ENCODE results near the gene VIM.

VIM gene

DNA sequence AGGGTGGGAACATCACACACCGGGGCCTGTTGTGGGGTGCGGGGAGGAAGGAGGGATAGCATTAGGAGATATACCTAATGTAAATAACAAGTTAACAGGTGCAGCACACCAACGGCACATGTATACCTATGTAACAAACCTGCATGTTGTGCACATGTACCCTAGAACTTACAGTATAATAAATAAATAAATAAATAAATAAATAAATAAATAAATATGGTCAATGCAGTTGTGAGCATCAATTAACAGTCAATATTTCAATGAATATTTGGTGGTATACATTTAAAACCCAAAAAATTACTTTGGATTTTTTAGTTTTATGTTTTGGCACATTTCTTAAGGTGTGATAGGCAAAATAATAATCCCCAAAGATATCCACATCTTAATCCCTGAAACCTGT is 42.2 kb upstream of the VIM start:
- Histone ChIP-seq H3K36me3 (no peaks in the 10 kb centered on the region), H3K27me3 (no peaks in the 10 kb centered on the region), H3K9me3 (no peaks in the 10 kb centered on the region), H3K27ac (no peak overlapping the region), H3K4me3 (ENCODE audit: low read depth in 1 of 2, low read length in 1 of 2) (no peak overlapping the region), H3K4me1 (ENCODE audit: control insufficient read depth in 1 of 2, insufficient read depth in 1 of 2, low read depth in 1 of 2, low read length in 1 of 2) (no peaks in the 10 kb centered on the region)
- TF ChIP-seq, protein P1, sequence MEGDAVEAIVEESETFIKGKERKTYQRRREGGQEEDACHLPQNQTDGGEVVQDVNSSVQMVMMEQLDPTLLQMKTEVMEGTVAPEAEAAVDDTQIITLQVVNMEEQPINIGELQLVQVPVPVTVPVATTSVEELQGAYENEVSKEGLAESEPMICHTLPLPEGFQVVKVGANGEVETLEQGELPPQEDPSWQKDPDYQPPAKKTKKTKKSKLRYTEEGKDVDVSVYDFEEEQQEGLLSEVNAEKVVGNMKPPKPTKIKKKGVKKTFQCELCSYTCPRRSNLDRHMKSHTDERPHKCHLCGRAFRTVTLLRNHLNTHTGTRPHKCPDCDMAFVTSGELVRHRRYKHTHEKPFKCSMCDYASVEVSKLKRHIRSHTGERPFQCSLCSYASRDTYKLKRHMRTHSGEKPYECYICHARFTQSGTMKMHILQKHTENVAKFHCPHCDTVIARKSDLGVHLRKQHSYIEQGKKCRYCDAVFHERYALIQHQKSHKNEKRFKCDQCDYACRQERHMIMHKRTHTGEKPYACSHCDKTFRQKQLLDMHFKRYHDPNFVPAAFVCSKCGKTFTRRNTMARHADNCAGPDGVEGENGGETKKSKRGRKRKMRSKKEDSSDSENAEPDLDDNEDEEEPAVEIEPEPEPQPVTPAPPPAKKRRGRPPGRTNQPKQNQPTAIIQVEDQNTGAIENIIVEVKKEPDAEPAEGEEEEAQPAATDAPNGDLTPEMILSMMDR (IDR thresholded peaks at IDR 0.05) = no peak

DNA sequence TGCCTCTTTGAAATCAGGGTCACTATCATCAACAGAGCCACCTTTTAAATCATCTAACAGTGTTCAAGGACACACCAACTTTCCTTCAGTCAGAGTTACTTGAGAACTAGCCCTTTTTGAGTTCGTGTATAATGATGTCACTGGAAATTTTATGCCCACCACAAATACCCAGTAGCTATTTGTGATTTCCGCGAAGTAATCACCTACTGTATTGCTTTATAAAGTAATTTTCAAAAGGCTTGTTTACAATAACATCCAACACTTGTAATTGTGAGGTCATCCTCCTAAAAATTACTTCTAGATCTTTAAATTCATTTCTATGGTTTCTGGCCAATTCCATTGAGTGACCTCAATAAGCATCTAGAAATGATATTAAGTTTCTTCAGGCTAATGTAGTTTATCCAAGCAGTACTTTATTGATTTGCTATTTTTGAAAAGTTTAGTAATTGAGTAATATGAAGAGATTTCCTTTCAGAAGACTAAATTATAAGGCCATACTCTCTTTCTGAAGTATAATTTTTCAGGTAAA is 39.3 kb upstream of the VIM start:
- Histone ChIP-seq H3K27ac (no peak overlapping the region), H3K9me3 (no peaks in the 10 kb centered on the region)
- TF ChIP-seq, protein P1 (IDR thresholded peaks at IDR 0.05) = no peak

DNA sequence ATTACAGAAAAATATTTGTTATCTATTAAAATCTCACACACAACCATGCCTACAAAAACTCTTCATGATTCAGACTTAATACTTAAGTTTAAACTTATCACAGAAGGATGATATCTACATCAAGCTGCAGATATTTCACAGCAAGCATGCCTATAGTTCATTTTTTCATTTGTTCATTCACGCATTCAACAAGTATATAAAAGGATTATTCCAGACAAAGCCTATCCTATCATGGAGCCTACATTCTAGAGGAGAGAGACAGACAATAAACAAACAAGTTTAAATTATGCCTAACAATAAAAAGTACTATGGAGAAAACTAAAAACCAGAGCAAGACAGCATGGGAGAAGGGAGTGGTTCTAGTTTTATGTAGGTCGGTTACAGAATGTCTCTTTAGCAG is 37.4 kb upstream of the VIM start:
- TF ChIP-seq, protein P1 (IDR thresholded peaks at IDR 0.05) = no peak
- no peaks in the 10 kb centered on the region for H3K27me3 ChIP-seq
- H3K9me3 ChIP-seq = no peaks in the 10 kb centered on the region
- H3K36me3 ChIP-seq = no peaks in the 10 kb centered on the region
- H3K27ac ChIP-seq = no peak overlapping the region
- no peaks in the 10 kb centered on the region for H3K4me1 ChIP-seq (ENCODE audit: control insufficient read depth in 1 of 2, insufficient read depth in 1 of 2, low read depth in 1 of 2, low read length in 1 of 2)
- no peak overlapping the region for H3K4me3 ChIP-seq (ENCODE audit: low read depth in 1 of 2, low read length in 1 of 2)

More for the DNA sequence above, 39.3 kb upstream of the VIM start:
- Histone ChIP-seq H3K4me1 (ENCODE audit: control insufficient read depth in 1 of 2, insufficient read depth in 1 of 2, low read depth in 1 of 2, low read length in 1 of 2) (no peaks in the 10 kb centered on the region), H3K4me3 (ENCODE audit: low read depth in 1 of 2, low read length in 1 of 2) (no peak overlapping the region), H3K27me3 (no peaks in the 10 kb centered on the region), H3K36me3 (no peaks in the 10 kb centered on the region)

DNA sequence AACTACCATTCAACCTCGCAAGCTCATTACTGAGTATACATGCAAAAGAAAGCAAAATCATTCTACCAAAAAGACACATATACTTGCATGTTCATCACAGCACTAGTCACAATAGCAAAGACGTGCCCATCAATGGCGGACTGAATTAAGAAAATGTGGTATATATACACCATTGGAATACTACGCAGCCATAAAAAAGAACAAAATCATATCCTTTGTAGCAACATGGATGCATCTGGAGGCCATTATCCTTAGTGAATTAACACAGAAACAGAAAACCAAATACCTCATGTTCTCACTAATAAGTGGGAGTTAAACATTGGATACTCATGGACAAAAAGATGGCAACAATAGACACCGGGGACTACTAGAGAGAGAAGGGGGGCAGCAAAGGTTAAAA is 33.0 kb upstream of the VIM start:
- Histone ChIP-seq H3K4me3 (ENCODE audit: low read depth in 1 of 2, low read length in 1 of 2) (no peak overlapping the region), H3K27me3 (no peaks in the 10 kb centered on the region), H3K4me1 (ENCODE audit: control insufficient read depth in 1 of 2, insufficient read depth in 1 of 2, low read depth in 1 of 2, low read length in 1 of 2) (peaks cover 2 to 3% of the 10 kb centered on the region in 2 experiments), H3K9me3 (no peaks in the 10 kb centered on the region), H3K36me3 (no peaks in the 10 kb centered on the region), H3K27ac (no peak overlapping the region)
- TF ChIP-seq, protein P1 (IDR thresholded peaks at IDR 0.05) = no peak

DNA sequence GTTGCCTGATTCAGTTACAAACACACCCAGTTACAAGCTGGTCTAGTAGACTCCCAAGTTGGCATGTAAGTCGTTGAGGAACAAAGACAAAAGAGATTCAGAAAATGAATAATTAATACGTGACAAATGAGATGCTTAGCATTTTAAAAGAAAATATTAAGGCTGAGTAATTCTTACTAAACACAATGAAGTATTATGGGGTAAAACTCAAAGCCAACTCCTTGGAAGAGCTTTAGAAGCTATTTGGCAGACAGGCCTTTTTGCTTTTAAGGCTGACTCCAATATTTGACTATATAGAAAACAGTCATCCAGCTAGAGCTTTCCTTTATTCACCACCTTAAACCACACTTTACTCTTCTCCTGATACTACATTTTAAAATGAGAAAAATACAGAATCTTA is 32.0 kb upstream of the VIM start:
- Histone ChIP-seq H3K27me3 (no peaks in the 10 kb centered on the region), H3K36me3 (no peaks in the 10 kb centered on the region), H3K27ac (no peak overlapping the region), H3K4me3 (ENCODE audit: low read depth in 1 of 2, low read length in 1 of 2) (no peak overlapping the region), H3K9me3 (no peaks in the 10 kb centered on the region), H3K4me1 (ENCODE audit: control insufficient read depth in 1 of 2, insufficient read depth in 1 of 2, low read depth in 1 of 2, low read length in 1 of 2) (peaks cover 12% of the 10 kb centered on the region in 2 experiments)
- TF ChIP-seq, protein P1 (IDR thresholded peaks at IDR 0.05) = no peak

DNA sequence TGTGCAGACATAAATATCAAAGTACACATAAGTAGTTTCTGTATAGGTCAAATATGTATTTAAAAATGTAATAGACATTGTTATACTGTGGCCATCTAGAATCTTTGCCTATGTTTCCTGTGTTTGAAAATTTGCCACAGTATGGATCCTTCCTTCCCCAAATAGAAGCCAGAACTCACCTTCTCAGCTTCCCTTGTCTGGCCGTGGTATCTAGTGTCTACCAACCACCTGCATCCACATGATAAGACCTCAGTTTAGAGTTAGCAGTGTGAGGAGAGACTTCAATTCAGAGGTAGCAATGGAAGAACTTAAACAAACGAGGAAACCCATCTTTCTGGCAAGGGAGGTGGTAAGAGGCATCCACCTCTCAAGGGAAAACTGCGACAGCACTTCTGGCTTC is 31.5 kb upstream of the VIM start:
- Histone ChIP-seq H3K9me3 (no peaks in the 10 kb centered on the region), H3K4me1 (ENCODE audit: control insufficient read depth in 1 of 2, insufficient read depth in 1 of 2, low read depth in 1 of 2, low read length in 1 of 2) (peaks cover 13 to 14% of the 10 kb centered on the region in 2 experiments), H3K36me3 (no peaks in the 10 kb centered on the region), H3K27me3 (no peaks in the 10 kb centered on the region), H3K27ac (no peak overlapping the region), H3K4me3 (ENCODE audit: low read depth in 1 of 2, low read length in 1 of 2) (no peak overlapping the region)
- TF ChIP-seq, protein P1 (IDR thresholded peaks at IDR 0.05) = no peak

Data from neutrophil (primary cell).